Neural crest cell (in vitro differentiated cells): ENCODE data around the gene SLC2A10. TPM values are rescaled to one million over a fixed set of nuclear protein-coding genes. Genes with fewer than 3 reads are reported as not detected.

Experiments used
- DNase-seq: peaks from one replicate; pipeline ENCODE4 v3.0.0; 2021; ENCODE audit warnings: low read depth, mixed read lengths, low spot score
- H3K27ac Mint-ChIP-seq: one replicate; pipeline ENCODE4 v1.8.0; 2021; ENCODE audit warnings: mild to moderate bottlenecking, mixed read lengths; ENCODE audit not compliant: unreplicated experiment
- H3K27me3 Mint-ChIP-seq: 2 replicates; pipeline ENCODE4 v1.8.0; 2021; ENCODE audit warnings: low read depth, mild to moderate bottlenecking, mixed read lengths
- H3K36me3 Mint-ChIP-seq: 2 replicates; pipeline ENCODE4 v1.8.0; 2021; ENCODE audit warnings: low read depth, mild to moderate bottlenecking, mixed read lengths
- H3K4me1 Mint-ChIP-seq: 2 replicates; pipeline ENCODE4 v1.8.0; 2021; ENCODE audit warnings: mixed read lengths
- H3K4me3 Mint-ChIP-seq: one replicate; pipeline ENCODE4 v1.8.0; 2021; ENCODE audit warnings: mild to moderate bottlenecking, mixed read lengths
- H3K9me3 Mint-ChIP-seq: 2 replicates; pipeline ENCODE4 v1.8.0; 2021; ENCODE audit warnings: mixed read lengths
- total RNA-seq: library from RNA; stranded (reverse); gene quantifications from 2 replicates; pipeline ENCODE4 v1.2.1, GENCODE V29; 2021
- TF ChIP-seq, protein P1 (sequence below): fragments of 200-600 bp; sonication (generic); conservative IDR thresholded peaks from 2 replicates; pipeline ENCODE4 v1.5.0; 2021; ENCODE audit warnings: antibody characterized with exemption, mild to moderate bottlenecking

The SLC2A10 gene
- total RNA-seq, 1 donor from 2014 or later, result 12.7 TPM

DNA sequence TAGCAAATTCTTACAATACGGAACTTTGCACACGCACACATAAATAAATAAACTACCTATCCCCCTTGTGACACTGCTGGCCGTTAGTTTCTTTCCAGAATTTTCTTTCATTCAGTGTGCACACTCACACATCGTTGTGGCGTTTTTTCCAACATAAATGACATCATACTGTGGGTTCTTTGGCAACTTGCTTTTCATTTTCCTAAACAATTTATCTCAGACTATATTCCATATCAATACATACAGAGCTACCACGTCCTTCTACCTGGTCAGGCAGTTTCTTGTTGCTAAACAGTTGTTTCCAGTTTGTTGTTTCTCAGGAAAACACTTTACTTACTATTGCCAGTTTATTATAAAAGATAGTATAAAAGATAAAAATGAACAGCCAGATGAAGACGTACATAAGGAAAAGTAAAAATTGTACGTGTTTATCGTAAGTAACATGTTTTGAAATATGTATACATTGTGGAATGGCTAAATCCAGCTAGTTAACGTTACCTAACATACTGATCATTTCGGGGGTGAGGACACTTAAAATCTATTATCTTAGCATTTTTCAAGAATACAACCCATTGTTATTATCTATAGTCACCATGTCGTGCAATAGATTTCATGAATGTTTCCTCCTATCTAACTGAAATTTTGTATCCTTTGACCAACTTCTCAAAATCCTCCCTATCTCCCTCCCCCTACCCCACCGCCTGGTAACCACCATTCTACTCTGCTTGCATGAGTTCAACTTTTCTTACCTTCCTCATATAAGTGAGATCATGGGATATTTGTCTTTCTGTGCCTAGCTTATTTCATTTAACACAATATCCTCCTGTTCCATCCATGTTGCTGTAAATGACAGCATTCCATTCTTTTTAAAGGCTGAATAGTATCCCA lies 19.0 kb upstream of the SLC2A10 start:
- Mint-ChIP-seq H3K27ac (no peak overlapping the region), H3K36me3 (peaks cover 6% of the 10 kb centered on the region), H3K4me3 (peak overlapping the region; percentile 50), H3K9me3 (peaks cover 3% of the 10 kb centered on the region), H3K4me1 (peaks cover 49% of the 10 kb centered on the region), H3K27me3 (no peaks in the 10 kb centered on the region)
- TF ChIP-seq, protein P1, sequence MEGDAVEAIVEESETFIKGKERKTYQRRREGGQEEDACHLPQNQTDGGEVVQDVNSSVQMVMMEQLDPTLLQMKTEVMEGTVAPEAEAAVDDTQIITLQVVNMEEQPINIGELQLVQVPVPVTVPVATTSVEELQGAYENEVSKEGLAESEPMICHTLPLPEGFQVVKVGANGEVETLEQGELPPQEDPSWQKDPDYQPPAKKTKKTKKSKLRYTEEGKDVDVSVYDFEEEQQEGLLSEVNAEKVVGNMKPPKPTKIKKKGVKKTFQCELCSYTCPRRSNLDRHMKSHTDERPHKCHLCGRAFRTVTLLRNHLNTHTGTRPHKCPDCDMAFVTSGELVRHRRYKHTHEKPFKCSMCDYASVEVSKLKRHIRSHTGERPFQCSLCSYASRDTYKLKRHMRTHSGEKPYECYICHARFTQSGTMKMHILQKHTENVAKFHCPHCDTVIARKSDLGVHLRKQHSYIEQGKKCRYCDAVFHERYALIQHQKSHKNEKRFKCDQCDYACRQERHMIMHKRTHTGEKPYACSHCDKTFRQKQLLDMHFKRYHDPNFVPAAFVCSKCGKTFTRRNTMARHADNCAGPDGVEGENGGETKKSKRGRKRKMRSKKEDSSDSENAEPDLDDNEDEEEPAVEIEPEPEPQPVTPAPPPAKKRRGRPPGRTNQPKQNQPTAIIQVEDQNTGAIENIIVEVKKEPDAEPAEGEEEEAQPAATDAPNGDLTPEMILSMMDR, result no peak
- no peak for DNase-seq

DNA sequence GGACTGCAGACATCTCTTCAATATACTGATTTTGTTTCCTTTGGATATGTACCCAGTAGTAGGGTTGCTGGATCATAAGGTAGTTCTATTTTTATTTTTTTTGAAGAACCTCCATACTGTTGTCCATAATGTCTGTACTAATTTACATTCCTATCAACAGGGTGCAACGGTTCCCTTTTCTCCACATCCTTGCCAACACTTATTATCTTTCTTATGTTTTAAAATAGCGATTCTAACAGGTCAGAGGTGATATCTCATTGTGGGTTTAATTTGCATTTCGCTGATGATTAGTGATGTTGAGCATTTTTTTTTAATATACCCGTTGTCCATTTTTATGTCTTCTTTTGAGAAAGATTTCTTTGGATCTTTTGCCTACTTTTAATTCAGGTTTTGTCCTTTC lies 18.3 kb upstream of the SLC2A10 start:
- Mint-ChIP-seq H3K36me3 (peaks cover 3% of the 10 kb centered on the region), H3K27me3 (no peaks in the 10 kb centered on the region), H3K4me1 (peaks cover 57% of the 10 kb centered on the region), H3K27ac (no peak overlapping the region), H3K9me3 (peaks cover 6% of the 10 kb centered on the region), H3K4me3 (peak overlapping the region; percentile 29)
- no peak for DNase-seq
- TF ChIP-seq, protein P1, result no peak

DNA sequence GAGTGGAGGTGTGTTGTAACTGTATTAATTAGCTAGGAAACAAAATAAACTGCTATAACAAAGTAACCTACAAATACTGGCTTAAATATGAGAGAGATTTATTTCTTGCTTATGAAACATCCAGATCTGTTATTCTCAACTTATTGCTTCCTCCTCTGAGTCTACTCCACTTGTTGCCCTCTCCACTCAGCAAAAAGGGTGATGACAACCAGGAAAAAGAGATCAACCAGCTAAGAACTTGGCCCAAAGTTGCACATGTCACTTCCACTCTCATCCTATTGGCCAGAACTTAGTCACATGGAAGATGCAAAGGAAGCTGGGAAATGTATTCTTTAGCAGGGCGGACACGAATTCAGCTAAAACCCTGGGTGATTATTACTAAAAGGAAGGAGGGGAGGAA lies 15.0 kb upstream of the SLC2A10 start:
- Mint-ChIP-seq H3K9me3 (peaks cover 6% of the 10 kb centered on the region), H3K4me1 (peaks cover 66% of the 10 kb centered on the region), H3K27me3 (no peaks in the 10 kb centered on the region), H3K27ac (peak overlapping the region; percentile 1), H3K36me3 (no peaks in the 10 kb centered on the region), H3K4me3 (peak overlapping the region; percentile 58)
- TF ChIP-seq, protein P1, result no peak
- no peak for DNase-seq

DNA sequence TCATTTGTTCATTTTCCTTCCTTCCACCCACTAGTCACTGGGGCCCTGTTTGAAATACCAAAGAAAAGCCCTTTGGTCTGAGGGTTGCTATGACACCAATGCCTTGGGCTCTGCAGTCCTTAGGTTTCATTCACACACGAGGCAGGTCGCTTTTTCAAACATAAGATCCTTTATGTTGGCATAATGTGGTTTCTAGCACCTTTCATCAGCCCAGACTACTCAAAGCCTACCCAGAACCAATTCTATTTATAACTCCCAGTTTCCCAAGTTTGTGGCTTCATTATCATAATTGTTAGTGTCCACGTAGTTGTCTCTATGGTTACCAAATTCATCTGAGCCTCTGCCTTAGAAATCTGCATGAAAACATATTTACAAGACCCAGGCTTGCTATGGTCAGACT lies 13.6 kb upstream of the SLC2A10 start:
- peak overlapping the region; percentile 98 for H3K27ac Mint-ChIP-seq

DNA sequence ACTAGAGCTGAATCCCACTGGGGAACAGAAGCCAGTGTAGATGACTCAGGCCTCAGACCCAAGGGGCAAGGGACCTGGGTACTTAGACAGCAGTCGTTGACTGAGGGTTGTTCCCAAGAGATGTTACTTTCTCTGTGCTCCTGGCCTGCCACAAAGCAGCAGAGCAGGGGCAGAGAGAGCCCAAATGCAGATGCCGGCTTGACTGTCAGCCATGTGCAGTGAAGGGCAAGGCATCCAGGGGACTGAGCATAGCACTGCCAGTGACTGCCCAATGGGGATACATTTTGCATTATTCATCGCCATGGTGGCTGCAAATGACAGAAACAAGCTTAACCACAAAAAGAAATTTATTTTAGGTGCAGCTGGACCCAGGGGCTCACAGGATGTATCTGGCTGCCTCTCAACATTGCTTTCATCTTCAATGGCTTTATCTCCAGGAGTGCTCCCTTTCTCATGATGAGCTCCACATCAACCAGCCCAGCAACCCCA lies 12.6 kb upstream of the SLC2A10 start:
- Mint-ChIP-seq H3K9me3 (peaks cover 10% of the 10 kb centered on the region), H3K4me3 (no peak overlapping the region), H3K27me3 (no peaks in the 10 kb centered on the region), H3K4me1 (peaks cover 63% of the 10 kb centered on the region), H3K36me3 (no peaks in the 10 kb centered on the region), H3K27ac (peak overlapping the region; percentile 98)
- TF ChIP-seq, protein P1, result no peak
- no peak for DNase-seq

More for the DNA sequence above, 13.6 kb upstream of the SLC2A10 start:
- TF ChIP-seq, protein P1, result no peak
- DNase-seq, result no peak
- no peaks in the 10 kb centered on the region for H3K36me3 Mint-ChIP-seq
- no peaks in the 10 kb centered on the region for H3K27me3 Mint-ChIP-seq
- peak overlapping the region; percentile 67 for H3K4me3 Mint-ChIP-seq
- peaks cover 10% of the 10 kb centered on the region for H3K9me3 Mint-ChIP-seq
- peaks cover 61% of the 10 kb centered on the region for H3K4me1 Mint-ChIP-seq
